Endothelial cell of umbilical vein (primary cell): Measurements from ENCODE around the gene PLEKHD1. TPM values are rescaled to one million over a fixed set of nuclear protein-coding genes. Genes with fewer than 3 reads are reported as not detected.

Source experiments
- BruUV-seq: library from RNA; stranded (reverse); fragments of 400-500 nt; replicated peaks from 2 replicates; lab custom pipeline; 2021; lab: Mats Ljungman, UMichigan
- CTCF ChIA-PET: fragments of 300-600, 350-600 bp; sonication (Branson Sonifier 250); formaldehyde crosslinking; loops from one replicate; lab custom pipeline; 2021; ENCODE audit warnings: antibody characterized with exemption, inconsistent platforms; lab: Charles Lee
- POLR2A ChIA-PET: fragments of 300-600, 350-600 bp; sonication (Branson Sonifier 250); formaldehyde crosslinking; loops from one replicate; lab custom pipeline; 2021; ENCODE audit warnings: antibody characterized with exemption, inconsistent platforms; lab: Charles Lee
- DNase-seq: peaks from one replicate; pipeline ENCODE4 v3.0.0-alpha.2; 2011; ENCODE audit warnings: low read depth, low spot score
- FAIRE-seq: peaks from 2 replicates; lab custom pipeline; 2011; peaks lifted over from hg19 to GRCh38; lab: Jason Lieb, UNC
- H2AFZ ChIP-seq: 2 replicates; pipeline ENCODE4 v1.6.0; 2012; ENCODE audit warnings: low read depth, low read length, control low read depth, inconsistent platforms
- H3K27ac ChIP-seq: 2 replicates; pipeline ENCODE4 v1.5.1; 2011; ENCODE audit warnings: low read depth, mild to moderate bottlenecking, control low read depth, low read length, moderate library complexity; ENCODE audit not compliant: insufficient read depth
- H3K27me3 ChIP-seq, 2 experiments: 2 replicates each; pipeline versions ENCODE4 v1.6.0 to v1.6.1; 2011; ENCODE audit warnings: low read length in 2 of 2, mixed read lengths in 1 of 2; ENCODE audit not compliant: control insufficient read depth in 2 of 2, insufficient read depth in 2 of 2
- H3K36me3 ChIP-seq, 2 experiments: 2 replicates in 1 of 2; 3 replicates in 1 of 2; pipeline ENCODE4 v1.5.1; 2011; ENCODE audit warnings: low read length in 2 of 2, mild to moderate bottlenecking in 1 of 2, moderate library complexity in 1 of 2; ENCODE audit not compliant: control insufficient read depth in 2 of 2, insufficient read depth in 2 of 2; ENCODE audit errors: extremely low read depth in 1 of 2
- H3K4me1 ChIP-seq: 3 replicates; pipeline ENCODE4 v1.5.1; 2011; ENCODE audit warnings: mild to moderate bottlenecking, low read length; ENCODE audit not compliant: control insufficient read depth, insufficient read depth; ENCODE audit errors: extremely low read depth
- H3K4me2 ChIP-seq: 2 replicates; pipeline ENCODE4 v1.6.1; 2011; ENCODE audit warnings: low read length, control low read depth, mixed read lengths; ENCODE audit not compliant: insufficient read depth
- H3K4me3 ChIP-seq, 3 experiments: fragments of 200-600 bp in 1 of 3; sonication (generic), shearing (Covaris generic) in 1 of 3; replicated peaks in 1 of 3; 2 replicates each; pipeline ENCODE4 v1.5.1; 2011 to 2016; ENCODE audit warnings: control low read depth in 3 of 3, low read length in 3 of 3, mild to moderate bottlenecking in 2 of 3, inconsistent platforms in 1 of 3, low read depth in 1 of 3, moderate library complexity in 1 of 3; ENCODE audit not compliant: insufficient read depth in 1 of 3
- H3K79me2 ChIP-seq: 2 replicates; pipeline ENCODE4 v1.6.0; 2012; ENCODE audit warnings: low read length, inconsistent platforms; ENCODE audit not compliant: control insufficient read depth, insufficient read depth
- H3K9ac ChIP-seq: replicated peaks from 2 replicates; pipeline ENCODE3; 2011; ENCODE audit warnings: low read length, control low read depth; ENCODE audit not compliant: insufficient read depth; ENCODE audit errors: extremely low read depth
- H3K9me1 ChIP-seq: replicated peaks from 3 replicates; pipeline ENCODE4 v1.6.0; 2011; ENCODE audit warnings: mild to moderate bottlenecking, low read length; ENCODE audit not compliant: control insufficient read depth, insufficient read depth; ENCODE audit errors: extremely low read depth
- H3K9me3 ChIP-seq: replicated peaks from 2 replicates; pipeline ENCODE4 v1.5.1; 2012; ENCODE audit warnings: low read length, inconsistent platforms; ENCODE audit not compliant: control insufficient read depth, insufficient read depth
- H4K20me1 ChIP-seq: replicated peaks from 2 replicates; pipeline ENCODE3; 2011; ENCODE audit warnings: mild to moderate bottlenecking, low read length; ENCODE audit not compliant: control insufficient read depth, insufficient read depth; ENCODE audit errors: extremely low read depth
- EZH2 ChIP-seq: IDR thresholded peaks from 2 replicates; pipeline ENCODE4 v1.6.1; 2012; ENCODE audit warnings: borderline replicate concordance, low read depth, mild to moderate bottlenecking, moderate library complexity, low read length, inconsistent platforms; ENCODE audit not compliant: severe bottlenecking
- FOS ChIP-seq: IDR thresholded peaks from 2 replicates; pipeline ENCODE4 v1.6.1; 2011; ENCODE audit warnings: mild to moderate bottlenecking, low read length, moderate library complexity, borderline replicate concordance; ENCODE audit not compliant: insufficient read depth
- GATA2 ChIP-seq: IDR thresholded peaks from 2 replicates; pipeline ENCODE4 v1.7.0; 2011; ENCODE audit warnings: low read depth, mild to moderate bottlenecking, moderate library complexity, mixed read lengths, low read length; ENCODE audit not compliant: insufficient read length, insufficient read depth
- JUN ChIP-seq: IDR thresholded peaks from 2 replicates; pipeline ENCODE4 v1.6.1; 2011; ENCODE audit warnings: borderline replicate concordance, low read depth; ENCODE audit not compliant: insufficient read length, insufficient read depth
- MAX ChIP-seq: IDR thresholded peaks from 2 replicates; pipeline ENCODE4 v1.6.1; 2011; ENCODE audit not compliant: insufficient read depth, insufficient read length
- MYC ChIP-seq: IDR thresholded peaks from one replicate; pipeline ENCODE4 v1.6.1; 2011; ENCODE audit warnings: mild to moderate bottlenecking, low read depth, low read length
- POLR2A ChIP-seq: IDR thresholded peaks from 2 replicates; pipeline ENCODE4 v1.6.1; 2012; ENCODE audit warnings: low read depth, mild to moderate bottlenecking, control low read depth, low read length
- POLR2AphosphoS5 ChIP-seq: IDR thresholded peaks from 2 replicates; pipeline ENCODE4 v1.6.1; 2012; ENCODE audit warnings: low read depth, mild to moderate bottlenecking, control low read depth, low read length, moderate library complexity; ENCODE audit not compliant: insufficient read depth
- dilution Hi-C: fragments of 300-500 bp; cut with MboI; formaldehyde crosslinking; loops from one replicate; pipeline ENCODE4 v1.15.0; 2019; ENCODE audit warnings: low sequenced_read_pairs; ENCODE audit not compliant: extremely low pct_ligation_motif_present
- intact Hi-C: fragments of 100-400 bp; cut with micrococcal nuclease; formaldehyde crosslinking; loops from one replicate; pipeline ENCODE4 v1.10.0; 2022
- polyA plus RNA-seq, 4 experiments: library from polyadenylated mRNA; depleted of rRNA in 3 of 4; stranded (reverse) in 3 of 4; unstranded in 1 of 4; fragments of >200 nt; gene quantifications; 2 replicates each; pipeline versions ENCODE4 v1.2.1 to v1.2.3, GENCODE V29; 2011 to 2012; ENCODE audit warnings: missing spikeins in 1 of 4
- total RNA-seq: library from RNA; stranded (reverse); gene quantifications from 2 replicates; pipeline ENCODE4 v1.2.3, GENCODE V29; 2021

PLEKHD1 gene
- total and polyA plus RNA-seq, 2 donors (not counting 3 experiments of a cell fraction or from before 2014, with no cell fraction given), result 0.01 TPM; not detected in 1

DNA sequence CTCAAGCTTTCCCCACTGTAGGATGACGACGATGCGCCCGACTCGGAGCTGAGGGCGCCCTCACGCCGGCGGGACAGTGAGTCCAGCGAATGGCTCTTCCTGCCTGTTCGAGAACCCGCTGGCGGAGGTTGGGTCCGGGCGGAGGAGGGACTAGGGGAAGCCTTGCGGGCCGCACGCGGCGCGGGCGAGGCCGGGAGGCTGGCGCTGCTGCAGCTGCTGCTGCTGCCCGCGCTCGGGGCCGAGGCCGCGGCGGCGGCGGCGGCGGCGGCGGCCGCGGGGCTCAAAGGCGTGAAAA is 88.3 kb downstream of the PLEKHD1 start:
- Histone ChIP-seq H3K9ac (no peak overlapping the region), H2AFZ (no peak overlapping the region), H3K27ac (no peak overlapping the region), H3K4me2 (no peak overlapping the region), H3K9me3 (no peaks in the 10 kb centered on the region), H3K27me3 (peaks cover 62 to 84% of the 10 kb centered on the region in 2 experiments), H3K9me1 (no peaks in the 10 kb centered on the region), H3K79me2 (no peaks in the 10 kb centered on the region), H3K4me3 (no peak overlapping the region), H3K36me3 (no peaks in the 10 kb centered on the region), H3K4me1 (peaks cover 9% of the 10 kb centered on the region), H4K20me1 (no peaks in the 10 kb centered on the region)
- DNase-seq (no peak), FAIRE-seq (no peak)
- dilution Hi-C loops (no loop called here), intact Hi-C loops (no loop called here)
- POLR2A ChIA-PET, result no interaction called here
- TF ChIP-seq POLR2A, result no peak
- no peak for TF ChIP-seq MAX
- no peak for TF ChIP-seq EZH2
- no peak for TF ChIP-seq FOS
- TF ChIP-seq MYC, result no peak
- TF ChIP-seq JUN, result no peak
- TF ChIP-seq POLR2AphosphoS5, result no peak
- no peak for TF ChIP-seq GATA2
- no TSS peak for BruUV-seq
- CTCF ChIA-PET, result interaction anchor here (0.6 to 3.5 kb wide), 7 partner anchors 12 to 330 kb away, joined by 3 to 22 read pairs (median 5); no protein-coding TSS in a partner anchor

DNA sequence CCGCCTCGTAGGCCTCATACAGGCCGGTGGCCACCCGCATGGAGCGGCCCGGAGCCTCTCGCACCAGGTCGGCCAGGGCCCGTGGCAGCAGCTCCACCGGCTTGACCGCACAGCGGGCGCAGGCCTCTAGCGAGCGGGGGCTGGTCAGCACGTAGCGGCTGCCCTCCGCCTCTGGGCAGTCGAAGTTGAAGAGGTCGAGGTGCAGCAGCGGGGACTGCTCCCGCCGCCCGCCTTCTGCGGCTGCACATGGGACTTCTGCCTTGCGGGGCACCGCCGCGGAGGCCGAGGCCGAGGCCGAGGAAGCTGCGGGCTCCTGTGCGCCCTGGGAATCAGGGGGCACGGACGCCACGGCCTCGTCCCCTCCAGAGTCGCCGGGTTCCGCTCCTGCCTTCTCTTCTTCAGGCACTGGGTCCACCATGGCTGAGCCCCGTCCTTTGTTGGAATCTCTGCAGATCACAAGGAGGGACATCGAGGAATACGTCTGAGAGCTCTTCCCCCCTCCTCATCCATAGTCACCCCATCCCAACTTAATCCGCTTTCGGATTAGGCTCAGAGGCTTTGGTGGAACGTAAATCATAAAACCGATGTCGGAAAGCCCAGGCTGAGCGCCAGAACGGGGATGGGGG is 88.8 kb downstream of the PLEKHD1 start:
- no peaks in the 10 kb centered on the region for H3K9me1 ChIP-seq
- no peak overlapping the region for H3K27ac ChIP-seq
- ChIA-PET POLR2A (no interaction called here), CTCF (interaction anchor here (0.6 to 3.5 kb wide), 10 partner anchors 10 to 330 kb away, joined by 3 to 59 read pairs (median 12); no protein-coding TSS in a partner anchor)
- H3K27me3 ChIP-seq, result peaks cover 59 to 80% of the 10 kb centered on the region in 2 experiments
- no peak overlapping the region for H3K4me3 ChIP-seq
- dilution Hi-C loops, result no loop called here
- H3K36me3 ChIP-seq, result no peaks in the 10 kb centered on the region
- DNase-seq (no peak), FAIRE-seq (no peak)
- BruUV-seq, result no TSS peak
- no peaks in the 10 kb centered on the region for H3K79me2 ChIP-seq
- TF ChIP-seq EZH2, result peak; percentile 44
- TF ChIP-seq JUN, result no peak
- peaks cover 9% of the 10 kb centered on the region for H3K4me1 ChIP-seq
- intact Hi-C loops, result no loop called here
- no peaks in the 10 kb centered on the region for H4K20me1 ChIP-seq
- H3K9me3 ChIP-seq, result no peaks in the 10 kb centered on the region
- H3K4me2 ChIP-seq, result no peak overlapping the region
- H2AFZ ChIP-seq, result no peak overlapping the region
- H3K9ac ChIP-seq, result no peak overlapping the region
